Gastrocnemius medialis (tissue), 4 donors: ENCODE measurements around the gene WWP2. TPM values are rescaled to one million over a fixed set of nuclear protein-coding genes. Genes with fewer than 3 reads are reported as not detected.

Experiments
- ATAC-seq, 2 donors: fragments of 150-250 bp; one replicate each; pipeline ENCODE4 v1.9.1; 2016
- DNase-seq, 2 donors: peaks; one replicate each; pipeline ENCODE4 v3.0.0-alpha.2; 2019
- H3K27ac ChIP-seq, 4 donors: fragments of 200-600 bp; sonication (generic); 1 replicate in 1 of 4; 2 replicates in 3 of 4; pipeline ENCODE4 v1.5.1; 2016 to 2018; ENCODE audit warnings: mild to moderate bottlenecking in 2 of 4, moderate library complexity in 1 of 4
- H3K27me3 ChIP-seq, 3 donors: fragments of 200-600 bp; sonication (generic) in 2 of 3; 1 replicate in 1 of 3; 2 replicates in 2 of 3; pipeline versions ENCODE4 v1.5.1 to v1.6.0; 2016 to 2019; ENCODE audit warnings: mild to moderate bottlenecking in 1 of 3, moderate library complexity in 1 of 3
- H3K36me3 ChIP-seq, 2 donors: fragments of 200-600 bp; sonication (generic) in 1 of 2; one replicate each; pipeline ENCODE4 v1.5.1; 2017 to 2018
- H3K4me1 ChIP-seq, 2 donors: fragments of 200-600 bp; sonication (generic) in 1 of 2; one replicate each; pipeline ENCODE4 v1.5.1; 2016 to 2017; ENCODE audit warnings: mild to moderate bottlenecking in 2 of 2
- H3K4me3 ChIP-seq, 4 donors: fragments of 200-600 bp; sonication (generic) in 3 of 4; 1 replicate in 1 of 4; 2 replicates in 3 of 4; pipeline ENCODE4 v1.5.1; 2016 to 2019; ENCODE audit warnings: mild to moderate bottlenecking in 2 of 4
- H3K9me3 ChIP-seq, 3 donors: fragments of 200-600 bp; sonication (generic) in 2 of 3; 1 replicate in 1 of 3; 2 replicates in 2 of 3; pipeline ENCODE4 v1.5.1; 2016 to 2019
- CTCF ChIP-seq, 5 experiments: fragments of 450-650 bp in 3 of 5; fragments of 200-600 bp in 2 of 5; sonication (generic) in 2 of 5; IDR thresholded peaks in 4 of 5; conservative IDR thresholded peaks in 1 of 5; 1 replicate in 4 of 5; 2 replicates in 1 of 5; pipeline ENCODE4 v1.5.1; 2016 to 2019; ENCODE audit warnings: antibody characterized with exemption in 5 of 5, mild to moderate bottlenecking in 3 of 5, moderate library complexity in 3 of 5
- POLR2A ChIP-seq, 2 donors: fragments of 450-650 bp; IDR thresholded peaks; one replicate each; pipeline ENCODE4 v1.6.1; 2017; ENCODE audit warnings: antibody characterized with exemption in 2 of 2, mild to moderate bottlenecking in 2 of 2, moderate library complexity in 2 of 2
- in situ Hi-C, 4 donors: fragments of 200-750 bp; cut with MboI; loops; one replicate each; pipeline versions ENCODE4 v1.15.0 to v1.8.0; 2017; ENCODE audit warnings: low sequenced_read_pairs in 4 of 4
- intact Hi-C: fragments of 100-400 bp; cut with DNase I; formaldehyde crosslinking; loops from one replicate; pipeline ENCODE4 v1.15.1; 2023; ENCODE audit warnings: low total_unique reads
- total RNA-seq, 4 donors: library from RNA; depleted of rRNA; stranded (reverse); fragments of >200 nt; gene quantifications; one replicate each; pipeline versions ENCODE4 v1.1.0 to v1.2.3, GENCODE V29; 2016

Gene WWP2
- total RNA-seq, 4 donors from 2014 or later = 29.4 to 35.6 (median 31.8) TPM

DNA sequence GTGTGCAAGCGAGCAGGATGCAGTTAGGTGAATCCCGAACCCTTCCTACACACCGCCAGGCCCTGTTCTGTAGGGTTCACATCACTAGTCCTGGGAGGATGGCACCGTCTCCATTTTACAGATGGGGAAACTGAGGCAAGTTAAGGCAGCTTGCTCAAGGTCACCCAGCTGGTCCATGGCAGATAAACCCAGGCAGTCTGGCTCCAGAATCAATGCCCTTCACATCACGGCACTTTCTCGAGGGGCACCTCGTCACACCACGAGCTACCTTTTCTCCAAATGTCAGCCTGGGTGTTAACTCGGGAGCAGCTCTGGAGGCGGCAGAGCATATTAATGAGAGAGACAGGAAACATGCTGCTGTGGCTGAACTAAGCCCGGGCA lies 16.9 kb upstream of the WWP2 start:
- in situ Hi-C loops = no loop called here
- ATAC-seq = no peak
- no peaks in the 10 kb centered on the region for H3K27me3 ChIP-seq

GRCh38 chr16:69745959-69746358 lies 16.2 kb upstream of the WWP2 start:
- DNase-seq = no peak
- in situ Hi-C loops = no loop called here
- H3K27ac ChIP-seq = no peak overlapping the region
- intact Hi-C loops = no loop called here
- no peak for TF ChIP-seq CTCF (IDR thresholded peaks at IDR 0.05 in 4 of 5, conservative IDR thresholded peaks at IDR 0.05 in 1 of 5)
- TF ChIP-seq POLR2A (IDR thresholded peaks at IDR 0.05) = no peak
- peaks cover 0 to 100% of the 10 kb centered on the region in 2 donors for H3K36me3 ChIP-seq
- peaks cover 3 to 4% of the 10 kb centered on the region in 2 donors for H3K4me1 ChIP-seq
- H3K27me3 ChIP-seq = no peaks in the 10 kb centered on the region
- no peak overlapping the region for H3K4me3 ChIP-seq
- ATAC-seq = no peak
- no peaks in the 10 kb centered on the region for H3K9me3 ChIP-seq

More for the DNA sequence above, 16.9 kb upstream of the WWP2 start:
- intact Hi-C loops = no loop called here
- H3K4me1 ChIP-seq = peaks cover 3 to 4% of the 10 kb centered on the region in 2 donors
- H3K36me3 ChIP-seq = peaks cover 0 to 98% of the 10 kb centered on the region in 2 donors
- no peak overlapping the region for H3K4me3 ChIP-seq
- H3K27ac ChIP-seq = no peak overlapping the region
- TF ChIP-seq POLR2A (IDR thresholded peaks at IDR 0.05) (no peak), CTCF (IDR thresholded peaks at IDR 0.05 in 4 of 5, conservative IDR thresholded peaks at IDR 0.05 in 1 of 5) (no peak)
- no peaks in the 10 kb centered on the region for H3K9me3 ChIP-seq
- DNase-seq = no peak

DNA sequence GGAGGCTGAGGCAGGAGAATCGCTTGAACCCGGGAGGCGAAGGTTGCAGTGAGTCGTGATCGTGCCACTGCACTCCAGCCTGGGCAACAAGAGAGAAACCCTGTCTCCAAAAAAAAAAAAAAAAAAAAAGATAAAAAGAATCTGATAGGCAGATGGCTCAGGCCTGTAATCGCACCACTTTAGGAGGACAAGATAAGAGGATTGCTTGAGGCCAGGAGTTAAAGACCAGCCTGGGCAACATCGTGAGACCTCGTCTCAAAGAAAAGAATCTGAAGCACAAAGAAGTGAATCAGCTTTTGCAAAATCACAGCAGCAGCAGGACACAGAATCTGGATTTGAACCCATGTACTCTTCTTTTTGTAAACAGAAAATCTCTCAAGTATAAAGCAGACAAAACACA lies 15.0 kb upstream of the WWP2 start:
- intact Hi-C loops = no loop called here

DNA sequence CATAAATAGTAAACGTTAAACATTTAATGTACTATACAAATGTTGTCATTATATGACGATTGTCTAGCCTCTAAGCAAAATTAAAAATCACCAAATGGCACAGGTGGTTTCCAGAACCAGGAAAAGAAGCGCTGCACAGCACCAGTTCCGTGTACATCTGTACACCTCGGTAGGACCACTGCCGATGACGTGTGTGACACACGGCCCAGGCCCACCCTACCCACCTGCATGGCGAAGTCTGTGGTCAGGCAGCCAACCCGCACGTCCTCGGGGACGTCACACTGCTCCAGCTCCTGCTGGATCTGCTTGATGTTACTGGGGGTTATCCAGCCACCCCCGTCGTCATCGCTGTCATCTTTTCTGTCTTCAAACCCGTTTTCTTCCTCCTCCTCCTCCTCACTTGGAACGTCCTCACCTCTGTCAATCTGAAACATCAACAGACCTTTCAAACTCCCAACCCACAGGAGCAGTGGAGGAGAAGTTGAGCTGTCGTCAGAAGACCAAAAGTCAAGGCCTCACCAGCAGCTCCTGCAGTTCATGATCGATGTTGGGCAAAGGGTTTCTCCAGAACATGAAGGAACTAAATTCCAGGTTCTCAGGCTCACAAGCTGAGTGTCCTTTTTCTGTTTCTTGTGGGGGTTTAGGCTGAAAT lies 13.3 kb upstream of the WWP2 start:
- DNase-seq (no peak), ATAC-seq (no peak)
- intact Hi-C loops (no loop called here), in situ Hi-C loops (no loop called here)
- no peak for TF ChIP-seq POLR2A (IDR thresholded peaks at IDR 0.05)
- H3K4me1 ChIP-seq = peaks cover 7 to 8% of the 10 kb centered on the region in 2 donors
- H3K27me3 ChIP-seq = no peaks in the 10 kb centered on the region
- H3K36me3 ChIP-seq = peaks cover 0 to 88% of the 10 kb centered on the region in 2 donors
- no peaks in the 10 kb centered on the region for H3K9me3 ChIP-seq
- no peak overlapping the region for H3K27ac ChIP-seq
- H3K4me3 ChIP-seq = no peak overlapping the region

More for the DNA sequence above, 15.0 kb upstream of the WWP2 start:
- ATAC-seq (no peak), DNase-seq (no peak)
- Histone ChIP-seq H3K4me3 (no peak overlapping the region), H3K27me3 (no peaks in the 10 kb centered on the region), H3K36me3 (peaks cover 0 to 100% of the 10 kb centered on the region in 2 donors), H3K9me3 (no peaks in the 10 kb centered on the region), H3K27ac (no peak overlapping the region), H3K4me1 (no peaks in the 10 kb centered on the region)
- TF ChIP-seq CTCF (IDR thresholded peaks at IDR 0.05 in 4 of 5, conservative IDR thresholded peaks at IDR 0.05 in 1 of 5) (no peak), POLR2A (IDR thresholded peaks at IDR 0.05) (no peak)
- in situ Hi-C loops = no loop called here

DNA sequence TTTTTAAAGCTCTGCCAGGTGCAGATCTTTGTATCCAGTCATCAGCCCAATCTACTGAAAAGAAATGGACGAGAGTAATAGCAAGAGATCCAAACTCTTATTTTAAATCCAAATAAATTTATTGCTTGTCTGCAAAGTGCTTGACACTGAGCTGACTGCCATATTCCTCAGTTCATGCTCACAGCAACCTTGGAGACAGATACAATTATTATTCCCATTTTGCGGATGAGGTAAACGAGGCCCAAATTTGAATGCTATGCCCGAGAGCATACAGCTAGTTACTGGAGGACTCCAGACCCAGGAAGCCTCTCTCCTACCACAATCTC lies 8.0 kb upstream of the WWP2 start:
- Histone ChIP-seq H3K9me3 (no peaks in the 10 kb centered on the region), H3K27ac (peak overlapping the region; percentile 75 to 86 (median 78)), H3K36me3 (peaks cover 0 to 35% of the 10 kb centered on the region in 2 donors), H3K4me1 (peaks cover 12 to 16% of the 10 kb centered on the region in 2 donors), H3K27me3 (no peaks in the 10 kb centered on the region), H3K4me3 (peak overlapping the region; percentile 77 to 95 (median 90))
- TF ChIP-seq POLR2A (IDR thresholded peaks at IDR 0.05) (no peak), CTCF (IDR thresholded peaks at IDR 0.05 in 4 of 5, conservative IDR thresholded peaks at IDR 0.05 in 1 of 5) (no peak)
- intact Hi-C loops (loop anchor here (1.0 to 2.0 kb wide), 2 partner anchors 27 to 45 kb away; partner anchors contain the start of gene NQO1), in situ Hi-C loops (loop anchor here (5.0 to 25.0 kb wide), 6 partner anchors 37 to 367 kb away; partner anchors contain the start of gene TERF2 (in 1 of the 4))
- no peak for DNase-seq
- no peak for ATAC-seq
